ENCODE results near the gene BAZ2B.

DNA sequence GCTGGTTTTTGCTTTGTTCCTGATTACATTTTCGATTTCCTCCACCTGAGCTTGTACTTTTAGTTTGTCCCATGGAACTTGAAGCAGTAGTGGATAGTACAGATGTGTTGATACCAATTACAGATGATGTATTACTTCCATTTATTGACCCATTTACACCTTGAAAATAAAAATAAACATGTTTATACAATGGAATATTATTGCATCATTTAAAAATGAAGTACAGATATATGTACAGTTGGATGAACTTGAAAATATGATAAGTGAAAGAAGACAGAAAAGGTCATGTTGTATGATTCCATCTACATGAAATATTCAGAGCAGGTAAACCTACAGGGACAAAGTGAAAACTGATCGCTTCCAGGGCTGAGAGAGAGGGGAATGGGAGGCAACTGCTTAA, 169.5 kb downstream of the BAZ2B start:
- TF ChIP-seq CTCF (conservative IDR thresholded peaks at IDR 0.05; ENCODE audit: low read depth in 2 of 2) (no peak), NANOG (IDR thresholded peaks at IDR 0.05; ENCODE audit: borderline replicate concordance) (no peak), EZH2 (IDR thresholded peaks at IDR 0.05; ENCODE audit: low read depth, unreplicated experiment) (no peak), POLR2AphosphoS5 (IDR thresholded peaks at IDR 0.05; ENCODE audit: low read depth) (no peak), CREB1 (CRISPR knock-in tag; IDR thresholded peaks at IDR 0.05; ENCODE audit: low read depth) (no peak), REST (IDR thresholded peaks at IDR 0.05; ENCODE audit: unreplicated experiment) (no peak), EZH2phosphoT487 (IDR thresholded peaks at IDR 0.05; ENCODE audit: unreplicated experiment) (no peak), JUNB (IDR thresholded peaks at IDR 0.05; ENCODE audit: unreplicated experiment) (no peak), ZNF331 (CRISPR knock-in tag; IDR thresholded peaks at IDR 0.05; ENCODE audit: low read depth) (no peak), ZNF114 (CRISPR knock-in tag; IDR thresholded peaks at IDR 0.05) (no peak)
- TF ChIP-seq, protein P1, sequence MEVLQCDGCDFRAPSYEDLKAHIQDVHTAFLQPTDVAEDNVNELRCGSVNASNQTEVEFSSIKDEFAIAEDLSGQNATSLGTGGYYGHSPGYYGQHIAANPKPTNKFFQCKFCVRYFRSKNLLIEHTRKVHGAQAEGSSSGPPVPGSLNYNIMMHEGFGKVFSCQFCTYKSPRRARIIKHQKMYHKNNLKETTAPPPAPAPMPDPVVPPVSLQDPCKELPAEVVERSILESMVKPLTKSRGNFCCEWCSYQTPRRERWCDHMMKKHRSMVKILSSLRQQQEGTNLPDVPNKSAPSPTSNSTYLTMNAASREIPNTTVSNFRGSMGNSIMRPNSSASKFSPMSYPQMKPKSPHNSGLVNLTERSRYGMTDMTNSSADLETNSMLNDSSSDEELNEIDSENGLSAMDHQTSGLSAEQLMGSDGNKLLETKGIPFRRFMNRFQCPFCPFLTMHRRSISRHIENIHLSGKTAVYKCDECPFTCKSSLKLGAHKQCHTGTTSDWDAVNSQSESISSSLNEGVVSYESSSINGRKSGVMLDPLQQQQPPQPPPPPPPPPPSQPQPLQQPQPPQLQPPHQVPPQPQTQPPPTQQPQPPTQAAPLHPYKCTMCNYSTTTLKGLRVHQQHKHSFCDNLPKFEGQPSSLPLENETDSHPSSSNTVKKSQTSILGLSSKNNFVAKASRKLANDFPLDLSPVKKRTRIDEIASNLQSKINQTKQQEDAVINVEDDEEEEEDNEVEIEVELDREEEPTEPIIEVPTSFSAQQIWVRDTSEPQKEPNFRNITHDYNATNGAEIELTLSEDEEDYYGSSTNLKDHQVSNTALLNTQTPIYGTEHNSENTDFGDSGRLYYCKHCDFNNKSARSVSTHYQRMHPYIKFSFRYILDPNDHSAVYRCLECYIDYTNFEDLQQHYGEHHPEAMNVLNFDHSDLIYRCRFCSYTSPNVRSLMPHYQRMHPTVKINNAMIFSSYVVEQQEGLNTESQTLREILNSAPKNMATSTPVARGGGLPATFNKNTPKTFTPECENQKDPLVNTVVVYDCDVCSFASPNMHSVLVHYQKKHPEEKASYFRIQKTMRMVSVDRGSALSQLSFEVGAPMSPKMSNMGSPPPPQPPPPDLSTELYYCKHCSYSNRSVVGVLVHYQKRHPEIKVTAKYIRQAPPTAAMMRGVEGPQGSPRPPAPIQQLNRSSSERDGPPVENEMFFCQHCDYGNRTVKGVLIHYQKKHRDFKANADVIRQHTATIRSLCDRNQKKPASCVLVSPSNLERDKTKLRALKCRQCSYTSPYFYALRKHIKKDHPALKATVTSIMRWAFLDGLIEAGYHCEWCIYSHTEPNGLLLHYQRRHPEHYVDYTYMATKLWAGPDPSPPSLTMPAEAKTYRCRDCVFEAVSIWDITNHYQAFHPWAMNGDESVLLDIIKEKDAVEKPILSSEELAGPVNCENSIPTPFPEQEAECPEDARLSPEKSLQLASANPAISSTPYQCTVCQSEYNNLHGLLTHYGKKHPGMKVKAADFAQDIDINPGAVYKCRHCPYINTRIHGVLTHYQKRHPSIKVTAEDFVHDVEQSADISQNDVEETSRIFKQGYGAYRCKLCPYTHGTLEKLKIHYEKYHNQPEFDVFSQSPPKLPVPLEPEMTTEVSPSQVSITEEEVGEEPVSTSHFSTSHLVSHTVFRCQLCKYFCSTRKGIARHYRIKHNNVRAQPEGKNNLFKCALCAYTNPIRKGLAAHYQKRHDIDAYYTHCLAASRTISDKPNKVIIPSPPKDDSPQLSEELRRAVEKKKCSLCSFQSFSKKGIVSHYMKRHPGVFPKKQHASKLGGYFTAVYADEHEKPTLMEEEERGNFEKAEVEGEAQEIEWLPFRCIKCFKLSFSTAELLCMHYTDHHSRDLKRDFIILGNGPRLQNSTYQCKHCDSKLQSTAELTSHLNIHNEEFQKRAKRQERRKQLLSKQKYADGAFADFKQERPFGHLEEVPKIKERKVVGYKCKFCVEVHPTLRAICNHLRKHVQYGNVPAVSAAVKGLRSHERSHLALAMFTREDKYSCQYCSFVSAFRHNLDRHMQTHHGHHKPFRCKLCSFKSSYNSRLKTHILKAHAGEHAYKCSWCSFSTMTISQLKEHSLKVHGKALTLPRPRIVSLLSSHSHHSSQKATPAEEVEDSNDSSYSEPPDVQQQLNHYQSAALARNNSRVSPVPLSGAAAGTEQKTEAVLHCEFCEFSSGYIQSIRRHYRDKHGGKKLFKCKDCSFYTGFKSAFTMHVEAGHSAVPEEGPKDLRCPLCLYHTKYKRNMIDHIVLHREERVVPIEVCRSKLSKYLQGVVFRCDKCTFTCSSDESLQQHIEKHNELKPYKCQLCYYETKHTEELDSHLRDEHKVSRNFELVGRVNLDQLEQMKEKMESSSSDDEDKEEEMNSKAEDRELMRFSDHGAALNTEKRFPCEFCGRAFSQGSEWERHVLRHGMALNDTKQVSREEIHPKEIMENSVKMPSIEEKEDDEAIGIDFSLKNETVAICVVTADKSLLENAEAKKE (CRISPR knock-in tag; IDR thresholded peaks at IDR 0.05), result no peak

All from GM23338 (cell line).